HG03139 (cell line): Measurements from ENCODE around the gene PARP6.

Source experiments
- ATAC-seq: cut with Tn5 transposase; IDR thresholded peaks from one replicate; pipeline ENCODE4 v1.9.1; 2021; ENCODE audit not compliant: unreplicated experiment

PARP6 gene

GRCh38 chr15:72200395-72201237 lies 71.7 kb downstream of the PARP6 start:
- no peak for ATAC-seq

DNA sequence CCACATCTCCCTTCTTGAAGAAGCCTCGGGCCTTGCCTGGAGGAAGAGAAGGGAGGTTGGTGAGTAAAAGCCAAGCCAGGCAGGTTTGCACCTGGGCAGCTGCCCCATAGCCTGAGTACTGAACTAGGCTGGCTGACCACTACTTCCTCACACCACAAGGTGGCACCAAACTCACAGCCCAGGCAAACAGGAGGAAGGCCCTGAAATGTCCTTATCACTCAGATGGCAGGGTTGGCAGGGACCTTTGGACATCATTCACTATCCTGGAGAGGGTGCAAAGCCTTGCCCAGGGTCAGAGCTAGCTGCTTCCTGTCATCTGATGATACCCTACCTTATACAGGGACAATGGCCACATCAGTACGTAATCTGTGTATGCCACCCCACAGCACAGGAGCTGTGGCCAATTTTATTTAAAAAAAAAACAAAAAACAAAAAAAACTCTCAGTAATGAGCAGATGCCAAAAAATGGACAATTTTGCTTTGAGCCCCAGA lies 72.6 kb downstream of the PARP6 start:
- no peak for ATAC-seq

DNA sequence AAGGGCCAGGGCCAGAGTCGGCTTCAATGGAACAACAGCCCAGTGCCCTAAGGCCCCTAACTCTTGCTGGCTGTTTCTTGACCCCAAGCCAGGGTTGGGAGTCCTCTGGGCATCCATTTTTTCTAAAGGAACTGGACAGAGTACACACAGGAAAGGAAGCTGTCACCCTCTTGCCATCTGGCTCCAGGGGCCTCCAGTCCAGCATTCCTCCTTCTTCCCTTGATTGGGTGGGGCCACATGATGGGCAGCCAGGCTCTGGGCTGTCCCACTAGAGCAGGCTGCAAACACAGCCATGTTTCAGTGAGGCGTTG lies 73.2 kb downstream of the PARP6 start:
- no peak for ATAC-seq

DNA sequence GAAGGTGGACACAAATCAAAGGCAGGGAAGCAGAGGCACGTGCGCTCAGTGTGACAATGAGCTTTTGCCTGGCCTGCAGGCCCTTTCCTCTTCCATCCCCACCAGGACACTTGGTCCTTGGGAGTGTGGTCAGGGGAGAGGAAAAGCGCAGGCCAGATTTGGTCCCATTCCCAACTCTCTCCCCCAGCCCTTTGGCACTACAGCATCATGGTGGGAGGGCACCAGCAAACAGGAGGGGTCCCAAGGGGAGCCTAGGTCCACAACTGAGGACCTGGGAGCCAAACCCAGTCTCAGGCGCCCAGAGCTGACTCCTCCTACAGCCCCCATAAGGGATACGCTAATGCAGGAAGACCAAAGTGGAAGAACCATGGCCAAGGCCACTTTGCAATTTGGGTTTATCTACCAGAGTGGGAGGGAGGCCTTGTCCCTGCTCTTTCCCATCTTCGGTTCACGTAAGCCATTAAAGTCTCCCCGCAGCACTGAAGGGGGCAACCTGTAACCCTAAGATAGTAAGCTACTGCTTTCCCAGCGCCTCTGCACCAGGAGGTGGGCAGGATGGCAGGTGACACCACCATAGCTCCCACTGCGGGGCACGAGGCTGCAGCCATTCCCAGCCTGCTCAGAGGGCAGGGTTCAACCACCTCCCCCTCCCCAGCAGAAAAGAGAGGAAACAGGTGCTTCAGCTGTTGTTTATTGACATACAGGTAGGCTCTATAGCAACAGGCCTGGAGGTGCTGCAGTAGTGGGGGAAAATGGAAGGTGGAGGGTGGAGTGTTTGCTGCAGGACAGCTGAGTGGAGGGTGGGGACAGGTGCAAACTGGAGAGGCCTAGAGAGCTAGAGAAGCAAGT lies 73.8 kb downstream of the PARP6 start:
- no peak for ATAC-seq

GRCh38 chr15:72197460-72198355 lies 74.6 kb downstream of the PARP6 start, which contains the start of gene GRAMD2A:
TSS of gene GRAMD2A (minus strand) at chr15:72197787.
- ATAC-seq: no peak

DNA sequence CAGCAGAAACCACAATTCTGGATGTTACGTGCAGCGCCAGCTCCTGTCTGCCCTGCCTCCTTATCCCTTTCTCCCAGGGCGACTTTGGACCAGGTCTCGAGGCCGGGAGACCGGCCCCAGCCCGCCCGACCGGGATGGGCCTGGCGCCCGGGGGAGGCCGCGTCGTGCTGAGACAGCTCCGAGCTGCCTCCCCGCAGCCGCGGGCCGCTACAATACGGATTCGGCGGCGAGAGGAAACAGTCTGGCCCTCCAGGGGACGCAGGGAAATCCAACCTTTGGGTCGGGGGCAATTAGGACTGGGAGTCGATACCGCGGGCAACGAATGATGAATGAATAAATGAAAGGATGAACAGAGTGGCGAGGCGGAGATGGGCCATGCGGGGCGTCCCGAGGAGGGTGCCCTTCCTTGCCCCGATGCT lies 75.3 kb downstream of the PARP6 start:
- no peak for ATAC-seq

GRCh38 chr15:72196409-72197040 lies 75.8 kb downstream of the PARP6 start:
- no peak for ATAC-seq

GRCh38 chr15:72195101-72195511 lies 77.2 kb downstream of the PARP6 start:
- ATAC-seq: no peak

- no peak for ATAC-seq
These were observed 78.4 kb downstream of the PARP6 start for GRCh38 chr15:72193836-72194396.

- no peak for ATAC-seq
These were observed 79.9 kb downstream of the PARP6 start for GRCh38 chr15:72192416-72192815.
